HEK293 (cell line): Measurements from ENCODE around the gene PTPRN2.

ENCODE experiments used
- CTCF ChIA-PET: fragments of 350-600 bp; formaldehyde crosslinking; extraction: SDS; loops from one replicate; lab custom pipeline; 2021; ENCODE audit warnings: antibody characterized with exemption; lab: Yijun Ruan, JAX
- POLR2A ChIA-PET: fragments of 300-600 bp; formaldehyde crosslinking; extraction: SDS; loops from one replicate; lab custom pipeline; 2020; ENCODE audit warnings: antibody characterized with exemption, inconsistent platforms; lab: Yijun Ruan, JAX
- H3K27ac ChIP-seq: fragments of 200-500 bp; sonication (Bioruptor generic); 2 replicates; pipeline ENCODE4 v1.5.1; 2014; ENCODE audit warnings: low read depth, low read length, control low read depth, inconsistent platforms; ENCODE audit errors: extremely low read depth
- H3K36me3 ChIP-seq, 2 experiments: fragments of 200-500 bp in 1 of 2; sonication (Bioruptor generic) in 1 of 2; 1 replicate in 1 of 2; 2 replicates in 1 of 2; pipeline ENCODE4 v1.5.1; 2014 to 2017; ENCODE audit warnings: inconsistent platforms in 2 of 2, low read length in 2 of 2; ENCODE audit not compliant: control insufficient read depth in 2 of 2, insufficient read depth in 1 of 2
- H3K4me1 ChIP-seq: fragments of 200-500 bp; sonication (Bioruptor generic); 2 replicates; pipeline ENCODE4 v1.5.1; 2014; ENCODE audit warnings: mild to moderate bottlenecking, low read length, inconsistent platforms; ENCODE audit not compliant: control insufficient read depth, insufficient read depth
- H3K4me3 ChIP-seq: 2 replicates; pipeline ENCODE4 v1.5.1; 2011; ENCODE audit warnings: low read depth, mild to moderate bottlenecking, control low read depth, low read length, moderate library complexity
- H3K9me3 ChIP-seq: fragments of 200-500 bp; sonication (Bioruptor generic); 2 replicates; pipeline ENCODE4 v1.5.1; 2014; ENCODE audit warnings: low read depth, low read length, inconsistent platforms; ENCODE audit not compliant: control insufficient read depth, insufficient read depth
- EGR2 ChIP-seq: fragments of 450-650 bp; formaldehyde crosslinking; IDR thresholded peaks from 2 replicates; pipeline ENCODE4 v1.5.1; 2016; ENCODE audit warnings: low read depth, missing biosample characterization, missing genetic modification characterization
- GFI1B ChIP-seq: fragments of 450-650 bp; formaldehyde crosslinking; IDR thresholded peaks from 2 replicates; pipeline ENCODE4 v1.5.1; 2016; ENCODE audit warnings: missing biosample characterization, missing genetic modification characterization
- MYNN ChIP-seq: fragments of 450-650 bp; formaldehyde crosslinking; IDR thresholded peaks from 2 replicates; pipeline ENCODE4 v1.5.1; 2016; ENCODE audit warnings: missing biosample characterization, missing genetic modification characterization, borderline replicate concordance
- OVOL3 ChIP-seq: fragments of 450-650 bp; formaldehyde crosslinking; IDR thresholded peaks from 2 replicates; pipeline ENCODE4 v1.5.1; 2016; ENCODE audit warnings: missing biosample characterization, missing genetic modification characterization
- YY2 ChIP-seq: fragments of 450-650 bp; formaldehyde crosslinking; IDR thresholded peaks from 2 replicates; pipeline ENCODE4 v1.5.1; 2016; ENCODE audit warnings: missing biosample characterization, missing genetic modification characterization
- ZFHX2 ChIP-seq: fragments of 450-650 bp; formaldehyde crosslinking; conservative IDR thresholded peaks from 2 replicates; pipeline ENCODE4 v1.5.1; 2016; ENCODE audit warnings: missing biosample characterization, missing genetic modification characterization
- ZFP37 ChIP-seq: fragments of 450-650 bp; formaldehyde crosslinking; IDR thresholded peaks from 2 replicates; pipeline ENCODE4 v1.5.1; 2016; ENCODE audit warnings: missing biosample characterization, missing genetic modification characterization
- ZFP41 ChIP-seq: fragments of 450-650 bp; formaldehyde crosslinking; IDR thresholded peaks from 2 replicates; pipeline ENCODE4 v1.5.1; 2016; ENCODE audit warnings: missing biosample characterization, missing genetic modification characterization, borderline replicate concordance
- ZNF10 ChIP-seq: fragments of 450-650 bp; formaldehyde crosslinking; IDR thresholded peaks from 2 replicates; pipeline ENCODE4 v1.5.1; 2017; ENCODE audit warnings: missing biosample characterization, missing genetic modification characterization
- ZNF132 ChIP-seq: fragments of 450-650 bp; formaldehyde crosslinking; IDR thresholded peaks from 2 replicates; pipeline ENCODE4 v1.5.1; 2017; ENCODE audit warnings: missing biosample characterization, missing genetic modification characterization, borderline replicate concordance
- ZNF221 ChIP-seq: fragments of 450-650 bp; formaldehyde crosslinking; IDR thresholded peaks from 2 replicates; pipeline ENCODE4 v1.5.1; 2017; ENCODE audit warnings: missing biosample characterization, missing genetic modification characterization, borderline replicate concordance
- ZNF37A ChIP-seq: fragments of 450-650 bp; IDR thresholded peaks from 2 replicates; pipeline ENCODE4 v1.5.1; 2018; ENCODE audit warnings: missing biosample characterization, missing genetic modification characterization
- ZNF530 ChIP-seq: fragments of 450-650 bp; formaldehyde crosslinking; IDR thresholded peaks from 2 replicates; pipeline ENCODE4 v1.5.1; 2016; ENCODE audit warnings: low read depth, missing biosample characterization, missing genetic modification characterization
- ZNF585B ChIP-seq: fragments of 450-650 bp; formaldehyde crosslinking; IDR thresholded peaks from 2 replicates; pipeline ENCODE4 v1.5.1; 2016; ENCODE audit warnings: missing biosample characterization, missing genetic modification characterization
- ZNF610 ChIP-seq: fragments of 450-650 bp; formaldehyde crosslinking; IDR thresholded peaks from 2 replicates; pipeline ENCODE4 v1.5.1; 2016; ENCODE audit warnings: missing biosample characterization, missing genetic modification characterization, borderline replicate concordance
- ZNF629 ChIP-seq: fragments of 450-650 bp; formaldehyde crosslinking; IDR thresholded peaks from 2 replicates; pipeline ENCODE4 v1.5.1; 2017; ENCODE audit warnings: missing biosample characterization, missing genetic modification characterization
- ZNF701 ChIP-seq: fragments of 450-650 bp; formaldehyde crosslinking; IDR thresholded peaks from 2 replicates; pipeline ENCODE4 v1.5.1; 2016; ENCODE audit warnings: missing biosample characterization, missing genetic modification characterization
- ZNF791 ChIP-seq: fragments of 450-650 bp; formaldehyde crosslinking; IDR thresholded peaks from 2 replicates; pipeline ENCODE4 v1.5.1; 2016; ENCODE audit warnings: missing biosample characterization, missing genetic modification characterization
- TF ChIP-seq, protein P1 (sequence below): fragments of 450-650 bp; formaldehyde crosslinking; IDR thresholded peaks from 2 replicates; pipeline ENCODE4 v1.5.1; 2016; ENCODE audit warnings: missing biosample characterization, missing genetic modification characterization
- TF ChIP-seq, protein P2 (sequence below): fragments of 450-650 bp; formaldehyde crosslinking; IDR thresholded peaks from 2 replicates; pipeline ENCODE4 v1.5.1; 2016; ENCODE audit warnings: missing biosample characterization, missing genetic modification characterization
- TF ChIP-seq, protein P3 (sequence below): fragments of 450-650 bp; formaldehyde crosslinking; IDR thresholded peaks from 2 replicates; pipeline ENCODE4 v1.5.1; 2016; ENCODE audit warnings: missing biosample characterization, missing genetic modification characterization, borderline replicate concordance
- TF ChIP-seq, protein P4 (sequence below): fragments of 450-650 bp; formaldehyde crosslinking; IDR thresholded peaks from 2 replicates; pipeline ENCODE4 v1.5.1; 2016; ENCODE audit warnings: missing biosample characterization, missing genetic modification characterization

PTPRN2 gene

DNA sequence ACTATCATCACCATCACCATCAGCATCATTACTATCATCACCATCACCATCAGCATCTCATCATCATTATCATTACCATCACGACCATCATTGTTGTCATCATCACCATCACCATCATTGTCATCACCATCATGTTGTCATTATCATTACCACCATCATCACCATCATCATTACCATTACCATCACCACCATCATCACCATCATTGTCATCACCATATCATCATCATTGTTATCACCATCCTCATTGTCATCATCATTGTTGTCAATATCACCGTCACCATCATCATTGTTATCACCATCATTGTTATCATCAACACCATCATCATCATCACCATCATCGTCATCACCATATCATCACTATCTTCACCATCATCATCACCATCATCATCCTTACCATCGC lies 124.3 kb downstream of the PTPRN2 start (continued):
- TF ChIP-seq, protein P1, sequence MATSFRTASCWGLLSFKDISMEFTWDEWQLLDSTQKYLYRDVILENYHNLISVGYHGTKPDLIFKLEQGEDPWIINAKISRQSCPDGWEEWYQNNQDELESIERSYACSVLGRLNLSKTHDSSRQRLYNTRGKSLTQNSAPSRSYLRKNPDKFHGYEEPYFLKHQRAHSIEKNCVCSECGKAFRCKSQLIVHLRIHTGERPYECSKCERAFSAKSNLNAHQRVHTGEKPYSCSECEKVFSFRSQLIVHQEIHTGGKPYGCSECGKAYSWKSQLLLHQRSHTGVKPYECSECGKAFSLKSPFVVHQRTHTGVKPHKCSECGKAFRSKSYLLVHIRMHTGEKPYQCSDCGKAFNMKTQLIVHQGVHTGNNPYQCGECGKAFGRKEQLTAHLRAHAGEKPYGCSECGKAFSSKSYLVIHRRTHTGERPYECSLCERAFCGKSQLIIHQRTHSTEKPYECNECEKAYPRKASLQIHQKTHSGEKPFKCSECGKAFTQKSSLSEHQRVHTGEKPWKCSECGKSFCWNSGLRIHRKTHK (tag by site-specific recombination) = no peak
- no peak for TF ChIP-seq MYNN (tag by site-specific recombination)
- no peak for TF ChIP-seq ZNF530 (tag by site-specific recombination)
- TF ChIP-seq, protein P2, sequence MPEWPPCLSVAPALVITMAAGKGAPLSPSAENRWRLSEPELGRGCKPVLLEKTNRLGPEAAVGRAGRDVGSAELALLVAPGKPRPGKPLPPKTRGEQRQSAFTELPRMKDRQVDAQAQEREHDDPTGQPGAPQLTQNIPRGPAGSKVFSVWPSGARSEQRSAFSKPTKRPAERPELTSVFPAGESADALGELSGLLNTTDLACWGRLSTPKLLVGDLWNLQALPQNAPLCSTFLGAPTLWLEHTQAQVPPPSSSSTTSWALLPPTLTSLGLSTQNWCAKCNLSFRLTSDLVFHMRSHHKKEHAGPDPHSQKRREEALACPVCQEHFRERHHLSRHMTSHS = no peak
- TF ChIP-seq YY2 (tag by site-specific recombination) = no peak
- no peak for TF ChIP-seq ZNF132 (tag by site-specific recombination)
- no peak for TF ChIP-seq OVOL3
- no peak for TF ChIP-seq ZNF10 (tag by site-specific recombination)
- TF ChIP-seq ZNF791 (tag by site-specific recombination) = no peak
- no peak for TF ChIP-seq ZFP37 (tag by site-specific recombination)
- TF ChIP-seq, protein P3, sequence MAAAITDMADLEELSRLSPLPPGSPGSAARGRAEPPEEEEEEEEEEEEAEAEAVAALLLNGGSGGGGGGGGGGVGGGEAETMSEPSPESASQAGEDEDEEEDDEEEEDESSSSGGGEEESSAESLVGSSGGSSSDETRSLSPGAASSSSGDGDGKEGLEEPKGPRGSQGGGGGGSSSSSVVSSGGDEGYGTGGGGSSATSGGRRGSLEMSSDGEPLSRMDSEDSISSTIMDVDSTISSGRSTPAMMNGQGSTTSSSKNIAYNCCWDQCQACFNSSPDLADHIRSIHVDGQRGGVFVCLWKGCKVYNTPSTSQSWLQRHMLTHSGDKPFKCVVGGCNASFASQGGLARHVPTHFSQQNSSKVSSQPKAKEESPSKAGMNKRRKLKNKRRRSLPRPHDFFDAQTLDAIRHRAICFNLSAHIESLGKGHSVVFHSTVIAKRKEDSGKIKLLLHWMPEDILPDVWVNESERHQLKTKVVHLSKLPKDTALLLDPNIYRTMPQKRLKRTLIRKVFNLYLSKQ (tag by site-specific recombination) = no peak
- no peak for TF ChIP-seq ZNF629
- TF ChIP-seq, all 188 proteins: peak for 10

DNA sequence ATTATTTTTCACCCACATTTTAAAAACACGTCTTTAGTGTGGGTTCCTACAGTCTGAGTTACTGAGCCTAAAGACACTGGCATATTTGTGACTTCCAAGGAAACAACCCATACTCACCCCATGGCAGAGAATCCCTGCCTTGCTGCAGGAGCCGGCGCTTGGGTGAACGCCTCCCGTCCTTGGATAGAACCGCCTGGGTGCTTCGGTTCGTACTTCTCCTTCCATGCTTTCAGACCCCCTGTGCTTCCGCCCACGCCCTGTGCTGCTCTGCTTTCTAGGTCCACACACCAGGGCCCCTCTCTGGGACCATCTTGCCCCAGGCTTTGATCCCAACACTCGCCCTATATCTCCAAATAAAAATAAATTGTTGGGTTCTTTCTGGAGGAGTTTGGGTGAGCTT lies 125.8 kb downstream of the PTPRN2 start:
- TF ChIP-seq GFI1B (tag by site-specific recombination) (no peak), EGR2 (tag by site-specific recombination) (no peak), ZNF585B (no peak), ZNF37A (tag by site-specific recombination) (no peak), ZNF701 (no peak), ZFHX2 (tag by site-specific recombination) (no peak), ZFP41 (tag by site-specific recombination) (no peak), ZNF10 (tag by site-specific recombination) (no peak), ZNF221 (tag by site-specific recombination) (no peak), ZNF132 (tag by site-specific recombination) (no peak), ZNF610 (no peak)
- TF ChIP-seq, protein P4, sequence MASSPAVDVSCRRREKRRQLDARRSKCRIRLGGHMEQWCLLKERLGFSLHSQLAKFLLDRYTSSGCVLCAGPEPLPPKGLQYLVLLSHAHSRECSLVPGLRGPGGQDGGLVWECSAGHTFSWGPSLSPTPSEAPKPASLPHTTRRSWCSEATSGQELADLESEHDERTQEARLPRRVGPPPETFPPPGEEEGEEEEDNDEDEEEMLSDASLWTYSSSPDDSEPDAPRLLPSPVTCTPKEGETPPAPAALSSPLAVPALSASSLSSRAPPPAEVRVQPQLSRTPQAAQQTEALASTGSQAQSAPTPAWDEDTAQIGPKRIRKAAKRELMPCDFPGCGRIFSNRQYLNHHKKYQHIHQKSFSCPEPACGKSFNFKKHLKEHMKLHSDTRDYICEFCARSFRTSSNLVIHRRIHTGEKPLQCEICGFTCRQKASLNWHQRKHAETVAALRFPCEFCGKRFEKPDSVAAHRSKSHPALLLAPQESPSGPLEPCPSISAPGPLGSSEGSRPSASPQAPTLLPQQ = no peak
- TF ChIP-seq, protein P2 = no peak
- CTCF ChIA-PET = interaction anchor here (1.0 kb wide), 1 partner anchor 54 kb away, joined by 3 read pairs; no protein-coding TSS in a partner anchor

More for the DNA sequence above, 125.8 kb downstream of the PTPRN2 start:
- H3K9me3 ChIP-seq = no peaks in the 10 kb centered on the region
- no peaks in the 10 kb centered on the region for H3K36me3 ChIP-seq
- H3K4me3 ChIP-seq = no peak overlapping the region
- POLR2A ChIA-PET = no interaction called here
- no peak overlapping the region for H3K27ac ChIP-seq
- no peaks in the 10 kb centered on the region for H3K4me1 ChIP-seq
